Measurements from ENCODE around the gene PTRHD1.

DNA sequence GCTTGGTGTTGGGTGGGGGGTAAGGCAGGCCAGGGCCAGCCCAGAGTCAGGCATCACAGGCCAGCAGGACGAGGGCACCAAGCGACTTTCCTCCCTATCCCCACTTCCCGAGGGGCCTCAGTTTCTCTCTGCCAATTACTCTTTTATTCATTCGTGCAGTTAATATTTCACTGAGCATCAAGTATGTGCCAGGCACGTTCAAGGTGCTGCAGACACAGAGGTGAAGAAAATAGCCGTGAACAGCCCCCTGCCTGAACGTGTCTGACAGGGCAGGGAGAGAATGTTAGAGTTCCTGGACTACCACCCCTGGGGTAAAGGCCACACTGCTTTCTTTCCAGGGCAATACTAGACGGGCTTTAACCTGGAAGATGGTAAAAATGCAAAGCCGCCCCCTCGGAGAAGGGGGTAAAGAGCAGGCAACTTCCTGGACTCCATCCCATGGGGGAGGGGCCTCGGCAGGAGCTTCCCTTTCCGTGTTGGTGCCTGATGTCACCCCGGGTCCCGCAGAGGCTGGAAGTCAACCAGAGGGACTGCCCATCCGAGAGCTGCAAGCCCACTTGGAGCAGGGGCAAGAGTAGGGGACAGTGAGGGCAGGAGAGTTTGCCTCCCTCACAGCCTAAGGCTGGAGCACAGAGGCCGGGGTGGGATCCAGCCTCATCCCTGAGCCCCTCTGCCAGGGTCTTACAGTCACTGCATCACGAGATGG is 47.1 kb upstream of the PTRHD1 start:
- TF ChIP-seq EP300 (IDR thresholded peaks at IDR 0.05) (no peak), POLR2A (IDR thresholded peaks at IDR 0.05) (no peak)
- TF ChIP-seq, protein P1, sequence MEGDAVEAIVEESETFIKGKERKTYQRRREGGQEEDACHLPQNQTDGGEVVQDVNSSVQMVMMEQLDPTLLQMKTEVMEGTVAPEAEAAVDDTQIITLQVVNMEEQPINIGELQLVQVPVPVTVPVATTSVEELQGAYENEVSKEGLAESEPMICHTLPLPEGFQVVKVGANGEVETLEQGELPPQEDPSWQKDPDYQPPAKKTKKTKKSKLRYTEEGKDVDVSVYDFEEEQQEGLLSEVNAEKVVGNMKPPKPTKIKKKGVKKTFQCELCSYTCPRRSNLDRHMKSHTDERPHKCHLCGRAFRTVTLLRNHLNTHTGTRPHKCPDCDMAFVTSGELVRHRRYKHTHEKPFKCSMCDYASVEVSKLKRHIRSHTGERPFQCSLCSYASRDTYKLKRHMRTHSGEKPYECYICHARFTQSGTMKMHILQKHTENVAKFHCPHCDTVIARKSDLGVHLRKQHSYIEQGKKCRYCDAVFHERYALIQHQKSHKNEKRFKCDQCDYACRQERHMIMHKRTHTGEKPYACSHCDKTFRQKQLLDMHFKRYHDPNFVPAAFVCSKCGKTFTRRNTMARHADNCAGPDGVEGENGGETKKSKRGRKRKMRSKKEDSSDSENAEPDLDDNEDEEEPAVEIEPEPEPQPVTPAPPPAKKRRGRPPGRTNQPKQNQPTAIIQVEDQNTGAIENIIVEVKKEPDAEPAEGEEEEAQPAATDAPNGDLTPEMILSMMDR (IDR thresholded peaks at IDR 0.05) = no peak

Data from ovary (tissue), 3 donors.